Activated CD8-positive, alpha-beta memory T cell treated with anti-CD3 and anti-CD28 coated beads for 1 hour (primary cell): ENCODE results near the gene EEA1.

Source experiments
- DNase-seq, 2 donors: peaks; one replicate each; pipeline ENCODE4 v3.0.0-alpha.2; 2020; ENCODE audit warnings: low read depth in 1 of 2; ENCODE audit errors: extremely low read depth in 1 of 2

EEA1 gene

DNA sequence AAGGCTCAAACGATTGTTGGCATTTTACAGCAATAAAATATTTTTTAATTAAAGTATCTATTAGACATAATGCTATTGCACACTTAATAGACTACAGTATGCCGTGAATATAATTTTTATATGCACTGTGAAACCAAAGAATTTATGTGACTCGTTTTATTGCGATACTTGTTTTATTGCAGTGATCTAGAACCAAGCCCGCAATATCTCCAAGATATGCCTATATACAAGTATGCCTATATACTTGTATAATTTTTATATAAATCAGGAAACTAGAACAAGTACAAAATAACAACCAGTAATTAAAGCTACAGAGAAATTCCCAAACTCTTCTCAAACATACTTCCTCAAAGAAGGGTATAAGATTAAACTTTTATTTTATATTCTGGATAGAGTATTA, 31.3 kb downstream of the EEA1 start:
- DNase-seq: no peak

DNA sequence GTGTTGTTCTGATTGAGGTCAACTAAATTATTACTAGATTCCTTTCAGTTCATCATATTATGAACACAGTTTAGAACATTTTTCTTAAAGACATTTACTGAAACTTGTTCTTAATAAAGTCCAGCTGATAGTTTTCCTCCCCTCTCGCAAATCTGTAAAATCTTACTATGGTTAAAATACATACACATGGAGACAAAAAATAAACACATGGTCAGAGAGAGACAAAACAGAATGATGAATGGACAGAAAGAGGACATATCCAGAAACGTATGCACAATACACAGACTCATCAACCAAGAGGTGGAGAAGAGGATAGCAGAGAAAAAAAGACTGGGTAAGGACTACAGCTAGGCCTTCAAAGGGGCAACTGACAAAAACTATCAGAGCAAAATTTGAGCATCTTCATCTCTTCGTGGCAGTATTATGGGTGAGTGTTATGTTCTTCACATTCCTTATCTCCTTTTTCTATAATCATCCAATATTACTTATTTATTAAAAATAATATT, 38.4 kb downstream of the EEA1 start:
- no peak for DNase-seq

DNA sequence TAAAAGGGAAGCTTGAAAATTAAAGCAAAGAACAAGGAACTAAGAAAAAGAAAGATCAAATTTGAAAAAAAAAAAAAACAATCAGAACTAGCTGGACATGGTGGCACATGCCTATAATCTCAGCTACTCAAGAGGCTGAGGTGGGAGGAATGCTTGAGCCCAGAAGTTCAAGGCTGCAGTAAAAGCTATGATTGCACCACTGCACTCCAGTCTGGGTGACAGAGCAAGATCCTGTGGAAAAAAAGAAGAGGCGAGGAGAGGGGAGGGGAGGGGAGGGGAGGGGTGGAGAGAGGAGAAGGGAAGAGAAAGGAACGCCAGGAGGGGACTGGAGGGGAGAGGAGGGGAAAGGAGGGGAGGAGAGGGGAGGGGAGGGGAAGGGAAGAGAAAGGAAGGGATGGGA, 43.0 kb downstream of the EEA1 start:
- DNase-seq: no peak

DNA sequence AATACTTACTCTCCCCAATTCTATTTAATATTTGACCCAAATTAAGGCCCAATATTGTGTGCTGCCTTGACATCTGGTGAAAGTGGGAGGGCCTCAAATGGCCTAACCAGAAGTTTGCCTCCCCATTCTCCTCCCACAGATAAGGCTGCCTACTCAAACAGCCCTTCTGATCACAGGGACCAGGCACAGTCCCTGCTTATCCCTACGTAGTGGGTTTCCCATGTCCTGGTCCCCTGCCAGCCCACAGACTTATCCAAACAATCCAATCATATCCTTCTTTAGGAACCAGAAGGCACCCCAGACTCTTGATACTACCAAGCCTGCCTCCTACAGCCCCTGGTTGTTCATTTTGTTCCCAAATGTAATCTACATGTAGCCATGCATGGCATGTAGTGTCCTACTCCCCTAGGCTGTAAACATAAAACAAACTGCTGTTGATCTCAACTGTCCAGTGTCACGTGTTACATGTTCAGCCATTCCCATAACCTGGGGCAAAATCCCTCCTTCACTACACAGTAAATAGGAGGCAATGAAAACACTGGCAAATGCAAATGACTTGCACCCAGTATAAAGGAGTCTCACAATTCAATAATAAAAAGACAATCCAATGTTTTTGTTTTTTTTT, 49.3 kb downstream of the EEA1 start:
- no peak for DNase-seq

DNA sequence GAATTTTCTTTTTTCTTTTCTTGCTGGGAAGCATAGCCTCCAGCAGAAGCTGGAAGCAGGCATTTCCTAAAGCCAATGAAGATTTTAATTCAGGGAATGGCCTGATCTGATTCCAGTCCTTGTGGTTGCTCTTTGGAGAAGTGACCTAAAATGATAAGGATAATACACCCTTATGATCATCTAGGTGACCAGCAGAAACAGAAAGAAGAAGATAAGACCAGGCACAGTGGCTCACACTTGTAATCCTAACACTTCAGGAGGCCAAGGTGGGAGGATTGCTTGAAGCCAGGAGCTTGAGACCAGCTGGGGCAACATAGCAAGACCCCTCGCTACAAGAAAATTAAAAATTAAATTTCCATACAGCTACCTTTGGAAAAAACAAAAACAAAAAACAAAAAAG, 51.2 kb downstream of the EEA1 start:
- no peak for DNase-seq

DNA sequence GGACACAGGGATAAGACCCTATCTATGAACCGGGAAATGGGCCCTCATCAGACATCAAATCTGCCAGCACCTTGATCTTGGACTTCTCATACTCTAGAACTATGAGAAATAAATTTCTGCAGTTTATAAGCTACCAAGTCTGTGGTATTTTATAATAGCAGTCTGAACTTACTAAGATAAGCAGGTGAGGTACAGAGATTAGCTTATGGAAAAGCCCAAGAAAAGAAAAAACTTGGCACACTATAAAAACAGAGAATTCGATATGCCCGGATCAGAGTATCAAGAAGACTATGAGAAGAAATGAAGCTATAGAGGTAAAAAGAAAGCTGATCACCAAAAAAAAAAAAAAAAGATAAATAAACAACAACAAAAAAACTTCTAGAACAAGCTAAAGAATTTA, 52.6 kb downstream of the EEA1 start:
- no peak for DNase-seq

DNA sequence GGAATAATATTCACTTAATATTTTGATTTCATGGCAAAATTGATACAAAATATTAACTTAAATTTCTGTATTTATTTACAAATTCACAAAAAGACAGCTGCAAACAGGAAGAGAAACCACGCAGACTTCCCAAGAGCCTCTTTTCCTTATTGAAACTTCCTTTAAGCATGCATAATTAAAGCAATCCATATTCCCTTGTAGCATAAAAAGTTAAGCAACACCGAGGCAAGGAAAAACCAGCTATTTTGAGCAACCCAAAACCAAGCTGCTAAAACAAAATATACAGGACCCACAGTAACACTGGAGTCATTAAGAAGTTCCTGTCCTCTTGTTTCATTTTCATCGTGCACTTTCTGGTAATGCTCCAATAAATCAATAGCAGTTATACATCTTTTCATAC, 58.0 kb downstream of the EEA1 start:
- no peak for DNase-seq

DNA sequence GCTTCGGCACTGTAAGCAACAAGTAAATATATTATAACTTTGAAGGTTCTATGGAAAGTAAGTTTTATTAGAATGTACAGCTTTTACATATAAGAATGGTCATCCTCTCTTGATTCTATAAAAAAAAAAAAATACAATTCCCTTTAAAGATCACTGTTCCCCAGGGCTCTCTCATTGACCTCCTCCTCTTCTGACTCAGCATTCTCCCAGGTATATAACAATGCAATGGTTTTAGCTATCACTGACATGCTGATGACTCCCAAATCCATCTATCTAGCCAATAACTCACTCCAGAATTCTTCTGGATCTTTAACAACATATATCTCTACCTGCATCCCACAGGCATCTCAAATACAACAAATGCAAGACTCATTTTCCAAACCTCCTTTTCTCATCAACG, 62.7 kb downstream of the EEA1 start:
- DNase-seq: no peak

DNA sequence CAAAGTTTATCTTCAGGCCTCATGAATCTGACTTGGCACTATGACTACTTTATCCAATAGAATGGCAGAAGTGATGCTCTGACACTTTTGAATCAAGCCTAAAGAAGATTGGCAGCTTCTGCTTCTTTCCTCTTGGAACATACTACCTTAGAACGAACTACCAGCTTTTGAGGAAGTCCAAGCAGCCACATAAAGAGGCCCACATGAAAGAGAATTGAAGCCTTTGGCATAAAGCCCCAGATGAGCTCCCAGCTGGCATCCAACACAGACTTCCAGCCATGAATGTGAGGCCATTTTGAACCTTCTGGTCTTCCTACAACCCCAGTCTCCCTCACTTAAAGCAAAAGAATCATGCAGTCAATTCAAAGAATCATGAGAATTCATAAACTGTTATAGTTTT, 65.8 kb downstream of the EEA1 start:
- DNase-seq: no peak

DNA sequence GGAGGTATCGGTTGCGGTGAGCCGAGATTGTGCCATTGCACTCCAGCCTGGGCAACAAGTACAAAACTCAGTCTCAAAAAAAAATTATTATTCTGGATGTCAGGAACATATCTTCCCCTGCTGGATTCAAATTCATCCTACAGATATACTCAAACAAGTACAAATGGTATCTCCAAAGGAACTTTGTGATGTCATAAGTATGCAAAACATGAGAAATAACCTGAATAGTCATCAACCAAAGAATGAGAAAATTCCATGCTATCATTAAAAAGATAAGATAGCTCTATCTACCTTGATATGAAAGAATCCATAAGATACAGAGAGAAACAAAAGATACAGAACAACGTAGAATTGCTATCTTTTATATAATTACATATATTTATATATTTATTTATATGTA, 67.7 kb downstream of the EEA1 start:
- DNase-seq: no peak

DNA sequence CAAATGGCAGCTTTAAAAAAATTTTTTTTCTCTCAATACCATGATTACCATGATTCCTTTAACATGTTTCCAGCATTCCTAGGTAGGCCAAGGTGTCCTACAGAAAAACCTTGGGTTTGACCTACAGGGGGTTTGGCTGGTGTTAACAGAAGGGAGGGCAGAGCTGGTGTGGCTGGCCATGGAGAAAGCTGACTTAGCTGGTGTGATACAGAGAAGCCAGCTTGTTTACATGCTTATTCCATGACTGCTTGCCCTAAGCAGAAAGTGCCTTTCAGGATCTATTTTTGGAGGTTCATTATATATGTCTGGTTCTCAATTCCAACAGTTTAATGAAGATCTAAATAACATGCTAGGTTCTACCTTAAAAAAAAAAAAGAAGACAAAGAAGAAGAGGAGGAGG, 68.6 kb downstream of the EEA1 start:
- no peak for DNase-seq

DNA sequence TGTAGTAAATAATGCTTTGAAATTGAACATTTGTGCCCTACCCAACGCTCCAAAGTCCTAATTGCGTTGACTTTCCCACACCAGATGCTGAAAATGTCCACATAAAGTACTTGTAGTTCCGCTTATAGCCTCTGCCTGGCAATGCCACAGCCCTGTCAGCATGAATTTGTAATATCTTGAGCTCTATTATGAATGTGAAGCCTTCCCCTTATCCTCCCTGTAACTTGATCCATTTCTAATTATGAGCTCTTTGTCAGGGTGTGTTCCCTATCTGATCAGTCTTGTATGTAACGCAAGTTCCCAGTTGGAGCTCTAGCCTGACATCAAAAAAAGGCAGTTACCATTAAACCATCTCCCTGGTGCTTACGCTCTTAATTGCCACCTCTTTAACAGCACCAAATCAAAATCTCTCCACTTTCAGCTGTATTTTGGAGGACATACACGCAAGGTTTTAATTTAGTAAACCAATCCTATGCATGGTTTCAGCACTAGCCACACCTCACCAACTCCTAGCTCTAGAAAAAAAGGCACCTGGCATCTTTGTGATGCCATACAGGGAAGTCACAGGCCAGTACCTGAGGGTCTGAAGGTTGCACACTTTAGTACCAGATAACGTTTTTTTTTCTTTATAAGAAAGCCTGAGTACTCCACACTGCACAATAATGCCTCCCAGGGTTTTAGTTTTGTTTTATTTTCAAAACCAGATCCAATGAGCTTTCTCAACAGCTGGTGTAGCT, 69.3 kb downstream of the EEA1 start:
- DNase-seq: no peak

DNA sequence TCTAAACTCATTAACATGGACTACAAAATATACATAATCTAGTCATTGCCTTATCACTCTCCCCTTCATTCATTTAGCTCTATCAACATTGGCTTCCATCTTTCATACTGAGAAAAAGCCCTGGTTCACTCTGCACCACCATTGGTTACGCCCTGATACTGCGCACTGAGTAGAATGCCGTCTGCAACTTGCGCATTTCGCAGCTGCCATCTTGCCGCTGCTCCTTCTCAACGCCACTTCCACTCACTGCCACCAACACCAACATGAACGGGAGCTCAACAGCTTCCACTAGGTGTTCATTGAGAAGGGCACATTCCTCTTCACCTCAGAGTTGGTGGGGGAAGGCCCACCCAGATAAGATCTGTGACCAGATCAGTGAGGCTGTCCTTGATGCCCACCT, 71.3 kb downstream of the EEA1 start:
- no peak for DNase-seq

DNA sequence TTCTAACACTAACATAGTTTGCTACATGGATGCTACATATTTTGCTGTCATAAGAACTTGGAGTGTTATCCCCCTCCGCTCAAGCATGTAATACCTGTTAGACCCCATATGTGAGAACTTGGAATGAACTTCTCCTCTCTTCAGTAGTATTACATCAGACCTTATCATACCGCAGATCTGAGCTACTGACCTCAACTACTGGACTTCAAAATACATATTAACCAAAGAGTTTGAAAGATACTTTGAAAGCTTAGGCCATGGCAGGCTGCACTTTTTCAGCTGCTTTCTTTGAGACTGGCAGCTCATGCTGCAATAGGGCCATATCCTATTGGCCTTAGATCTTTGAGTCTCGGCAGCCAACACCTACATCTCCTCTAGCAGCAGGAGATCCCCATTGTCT, 74.8 kb downstream of the EEA1 start:
- DNase-seq: no peak

DNA sequence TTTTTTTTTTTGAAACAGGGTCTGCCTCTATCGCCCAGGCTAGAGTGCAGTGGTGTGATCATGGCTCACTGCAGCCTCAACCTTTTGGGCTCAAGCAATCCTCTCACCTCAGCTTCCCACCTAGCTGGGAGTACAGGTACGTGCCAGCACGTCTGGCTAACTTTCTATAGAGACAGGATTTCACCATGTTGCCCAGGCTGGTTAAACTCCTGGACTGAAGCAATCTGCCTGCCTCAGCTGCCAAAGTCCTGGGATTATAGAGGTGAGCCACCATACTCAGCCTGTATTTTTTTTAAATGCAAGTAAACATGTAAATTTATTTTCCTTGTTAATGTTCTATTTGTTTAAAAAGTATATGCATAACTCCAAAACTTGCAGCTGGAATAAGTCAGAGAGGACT, 80.4 kb downstream of the EEA1 start:
- DNase-seq: no peak

DNA sequence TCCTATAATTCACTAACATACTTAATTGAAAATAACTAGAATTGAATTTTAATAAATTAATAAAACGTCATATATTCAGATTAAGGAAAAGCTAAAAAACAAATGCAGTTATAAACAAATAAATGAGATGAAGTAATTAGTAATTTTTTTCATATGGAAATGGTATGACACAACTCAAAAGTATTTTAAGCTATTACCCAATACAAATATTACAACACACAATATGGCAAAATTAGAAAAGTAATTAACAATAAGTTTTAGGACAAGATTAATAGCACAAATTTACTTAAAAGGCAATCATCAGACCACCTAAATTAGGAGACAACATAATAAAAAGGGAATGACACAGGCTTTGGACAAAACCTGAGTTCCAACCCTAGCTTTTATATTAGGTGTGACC, 81.7 kb downstream of the EEA1 start:
- no peak for DNase-seq

DNA sequence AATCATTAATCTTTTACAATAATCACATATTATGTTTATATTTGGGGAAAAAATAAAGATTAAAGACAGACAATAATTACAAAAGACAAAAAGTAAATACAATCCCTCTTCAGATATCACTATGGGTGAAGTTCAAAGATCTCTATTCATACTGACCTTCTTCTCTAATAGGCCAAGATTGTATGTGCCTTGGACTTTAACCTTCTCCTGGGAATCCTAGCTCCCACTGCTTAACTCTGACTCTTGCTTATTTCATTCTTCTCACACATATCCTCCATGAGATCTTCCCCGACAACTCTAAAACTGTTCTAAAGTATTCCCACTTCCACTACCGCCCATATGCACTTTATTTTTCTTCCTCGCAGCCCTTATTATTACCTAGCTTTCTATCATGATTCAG, 83.8 kb downstream of the EEA1 start:
- DNase-seq: no peak

DNA sequence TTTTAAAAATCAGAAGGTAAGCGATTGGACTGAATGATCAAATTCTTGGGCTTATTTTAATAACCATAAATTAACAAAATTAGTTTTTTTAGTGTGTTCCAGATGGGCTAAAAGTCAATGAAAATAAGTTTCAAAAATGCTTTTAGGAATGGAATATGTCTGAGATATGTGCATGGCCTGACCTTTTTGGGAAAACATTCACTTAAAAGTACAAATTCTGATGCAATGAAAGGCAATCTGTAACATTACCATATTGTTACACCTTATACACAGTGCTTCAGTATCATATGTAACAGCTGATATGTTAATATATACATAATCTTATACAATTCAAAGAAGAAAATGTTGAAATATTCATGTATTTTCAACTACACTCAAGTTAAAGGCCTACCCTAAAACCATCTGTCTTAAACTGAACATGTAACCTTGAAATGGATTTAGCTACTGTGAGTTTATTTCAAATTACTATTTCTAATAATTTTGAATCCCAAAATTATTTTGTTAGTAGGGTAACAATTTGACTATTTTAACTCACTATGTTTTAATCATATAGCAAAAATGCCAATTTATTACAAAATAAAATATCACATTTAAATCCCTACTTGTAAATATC, 84.8 kb downstream of the EEA1 start:
- no peak for DNase-seq

DNA sequence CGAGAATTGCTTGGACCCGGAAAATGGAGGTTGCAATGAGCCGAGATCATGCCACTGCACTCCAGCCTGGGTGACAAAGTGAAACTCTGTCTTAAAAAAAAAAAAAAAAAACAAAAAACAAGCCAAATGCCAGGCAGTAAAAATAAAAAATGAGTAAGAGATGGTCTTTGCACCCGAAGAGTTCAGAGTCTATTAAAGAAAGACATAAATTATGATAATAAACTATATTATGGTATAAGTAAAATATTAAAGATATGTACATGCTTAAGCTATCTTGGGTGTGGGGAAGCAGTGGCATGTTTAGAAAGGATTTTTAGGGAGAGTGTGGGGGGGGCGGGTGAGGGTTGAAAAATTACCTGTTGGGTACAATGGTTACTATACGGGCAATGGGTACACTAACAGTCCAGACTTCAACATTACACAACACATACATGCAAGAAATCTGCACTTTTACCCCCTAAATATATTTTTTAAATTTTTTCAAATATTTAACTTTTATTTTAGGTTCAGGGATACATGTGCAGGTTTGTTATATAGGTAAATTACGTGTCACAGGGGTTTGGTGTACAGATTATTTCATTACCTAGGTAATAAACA, 99.3 kb downstream of the EEA1 start:
- no peak for DNase-seq

DNA sequence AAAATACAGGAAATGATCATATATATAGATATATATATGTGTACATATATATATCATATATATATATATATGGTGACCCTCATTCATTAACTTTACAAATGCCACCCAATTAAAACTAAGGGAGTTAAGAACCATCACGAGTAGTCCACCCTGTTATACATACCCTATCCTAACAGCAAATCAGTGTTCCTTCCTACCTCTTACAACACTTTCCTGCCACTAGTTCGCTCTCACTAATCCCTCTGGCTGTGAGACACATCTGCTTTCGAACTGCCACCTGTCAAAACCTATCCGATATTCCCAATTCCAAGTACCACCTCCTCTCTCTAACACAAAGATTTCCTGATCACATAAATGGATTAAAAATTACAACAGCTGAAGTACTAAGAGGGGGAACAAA, 100.5 kb downstream of the EEA1 start:
- no peak for DNase-seq

DNA sequence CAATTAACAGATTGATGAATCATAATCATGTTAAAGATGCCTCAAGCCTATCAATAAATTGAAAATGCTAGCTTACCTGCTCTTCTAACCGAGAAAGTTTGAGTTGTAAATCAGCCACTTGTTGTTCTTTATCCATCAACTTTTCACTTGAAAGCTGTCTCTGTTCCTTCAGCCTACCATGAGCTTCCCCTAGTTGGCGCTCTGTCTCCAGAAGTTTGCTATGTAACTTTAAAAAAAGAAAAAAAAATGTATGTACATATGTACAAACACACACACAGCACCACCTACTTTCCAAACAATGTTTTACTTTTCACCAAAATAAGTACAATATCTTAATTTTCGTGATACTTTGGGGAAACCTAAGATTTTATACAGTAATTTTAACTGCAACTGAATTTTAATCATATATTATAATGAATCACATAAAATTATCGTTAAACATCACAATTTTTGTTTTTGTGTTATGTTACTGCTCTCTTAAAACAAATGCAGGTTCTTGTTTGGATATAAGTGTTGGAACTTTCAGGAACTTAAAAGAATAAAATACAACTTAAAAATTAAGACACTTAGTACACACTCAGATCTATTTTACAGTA, 101.2 kb downstream of the EEA1 start:
- peak; percentile 2 to 4 for DNase-seq

DNA sequence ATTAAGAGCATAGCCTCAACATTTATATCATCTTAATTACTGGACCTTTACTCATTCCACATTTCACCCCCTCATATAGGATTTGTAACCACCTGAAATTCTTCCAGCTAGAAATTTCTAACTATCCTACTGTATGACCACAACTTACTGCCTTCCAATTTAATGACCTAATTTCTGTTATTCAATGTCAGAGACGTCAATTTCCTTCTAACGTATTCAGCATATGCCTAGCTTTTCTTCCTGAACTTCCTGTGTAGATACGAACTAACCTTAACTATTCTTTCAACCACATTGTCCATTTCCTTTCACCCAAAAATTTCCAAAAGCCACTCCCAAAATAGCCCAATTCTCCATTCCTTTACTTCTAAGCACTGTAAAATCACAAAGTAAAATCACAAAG, 108.0 kb downstream of the EEA1 start:
- no peak for DNase-seq
